ENCODE results near the gene KIAA2012. TPM values are rescaled to one million over a fixed set of nuclear protein-coding genes. Genes with fewer than 3 reads are reported as not detected.

The KIAA2012 gene
- total and polyA plus RNA-seq, 9 donors, result 0.05 to 5.2 (median 0.27) TPM; not detected in 2

DNA sequence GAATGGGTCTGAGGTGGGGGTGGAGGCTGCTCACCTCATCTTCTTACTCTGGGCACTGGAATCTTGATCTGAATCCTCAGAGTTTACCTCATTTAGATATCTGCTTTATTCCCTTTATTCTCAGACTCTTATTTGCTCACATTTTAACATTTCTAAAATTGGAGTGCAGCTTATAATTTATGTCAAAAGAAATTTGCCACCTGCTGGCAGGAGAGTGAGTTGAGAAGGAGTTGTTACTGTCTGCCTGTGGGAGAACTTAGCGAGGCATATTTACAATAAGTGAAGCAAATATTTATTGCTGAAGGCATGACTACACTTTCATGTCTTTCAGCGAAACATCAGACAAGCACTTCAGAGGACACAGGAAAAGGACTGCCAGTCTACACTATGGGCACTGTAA lies 16.4 kb upstream of the KIAA2012 start:
- intact Hi-C loops (cut with DNase I), result loop anchor here in 1 of 4 donors (10.0 kb wide), 1 partner anchor 58 kb away; no protein-coding TSS in a partner anchor
- Histone ChIP-seq H3K4me1 (ENCODE audit: insufficient read depth) (peaks cover 3% of the 10 kb centered on the region), H3K36me3 (no peaks in the 10 kb centered on the region), H3K9me3 (no peaks in the 10 kb centered on the region), H3K27ac (no peak overlapping the region), H3K4me3 (no peak overlapping the region), H3K27me3 (no peaks in the 10 kb centered on the region)
- WGBS, 3 donors, result 18 to 44% (median 32%) methylated on average over 2 of the region's 2 CpGs
- TF ChIP-seq EP300 (IDR thresholded peaks at IDR 0.05) (no peak), POLR2A (IDR thresholded peaks at IDR 0.05) (no peak)
- TF ChIP-seq, protein P1, sequence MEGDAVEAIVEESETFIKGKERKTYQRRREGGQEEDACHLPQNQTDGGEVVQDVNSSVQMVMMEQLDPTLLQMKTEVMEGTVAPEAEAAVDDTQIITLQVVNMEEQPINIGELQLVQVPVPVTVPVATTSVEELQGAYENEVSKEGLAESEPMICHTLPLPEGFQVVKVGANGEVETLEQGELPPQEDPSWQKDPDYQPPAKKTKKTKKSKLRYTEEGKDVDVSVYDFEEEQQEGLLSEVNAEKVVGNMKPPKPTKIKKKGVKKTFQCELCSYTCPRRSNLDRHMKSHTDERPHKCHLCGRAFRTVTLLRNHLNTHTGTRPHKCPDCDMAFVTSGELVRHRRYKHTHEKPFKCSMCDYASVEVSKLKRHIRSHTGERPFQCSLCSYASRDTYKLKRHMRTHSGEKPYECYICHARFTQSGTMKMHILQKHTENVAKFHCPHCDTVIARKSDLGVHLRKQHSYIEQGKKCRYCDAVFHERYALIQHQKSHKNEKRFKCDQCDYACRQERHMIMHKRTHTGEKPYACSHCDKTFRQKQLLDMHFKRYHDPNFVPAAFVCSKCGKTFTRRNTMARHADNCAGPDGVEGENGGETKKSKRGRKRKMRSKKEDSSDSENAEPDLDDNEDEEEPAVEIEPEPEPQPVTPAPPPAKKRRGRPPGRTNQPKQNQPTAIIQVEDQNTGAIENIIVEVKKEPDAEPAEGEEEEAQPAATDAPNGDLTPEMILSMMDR (IDR thresholded peaks at IDR 0.05), result no peak
- DNase-seq, result no peak

DNA sequence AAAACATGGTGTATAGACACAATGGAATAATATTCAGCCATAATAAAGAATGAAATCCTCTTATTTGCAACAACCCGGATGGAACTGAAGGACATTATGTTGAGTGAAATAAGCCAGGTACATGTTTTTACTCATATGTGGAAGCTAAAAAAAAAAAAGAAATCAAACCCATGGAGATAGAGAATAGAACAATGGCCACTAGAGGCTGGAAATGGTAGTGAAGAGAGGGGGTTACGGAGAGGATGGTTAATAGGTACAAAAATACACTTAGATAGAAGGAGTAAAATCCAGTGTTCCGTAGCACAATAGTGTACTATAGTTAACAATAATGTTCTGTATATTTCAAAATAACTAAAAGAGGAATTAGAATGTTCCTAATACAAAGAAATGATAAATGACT lies 12.8 kb upstream of the KIAA2012 start:
- intact Hi-C loops (cut with DNase I), result no loop called here
- Histone ChIP-seq H3K4me1 (ENCODE audit: insufficient read depth) (no peaks in the 10 kb centered on the region), H3K4me3 (no peak overlapping the region), H3K27ac (no peak overlapping the region), H3K27me3 (no peaks in the 10 kb centered on the region), H3K9me3 (no peaks in the 10 kb centered on the region), H3K36me3 (no peaks in the 10 kb centered on the region)
- WGBS, 3 donors, result 86 to 89% (median 88%) methylated on average over 3 of the region's 3 CpGs
- DNase-seq, result no peak
- TF ChIP-seq EP300 (IDR thresholded peaks at IDR 0.05), result no peak
- no peak for TF ChIP-seq POLR2A (IDR thresholded peaks at IDR 0.05)
- TF ChIP-seq, protein P1 (IDR thresholded peaks at IDR 0.05), result no peak

DNA sequence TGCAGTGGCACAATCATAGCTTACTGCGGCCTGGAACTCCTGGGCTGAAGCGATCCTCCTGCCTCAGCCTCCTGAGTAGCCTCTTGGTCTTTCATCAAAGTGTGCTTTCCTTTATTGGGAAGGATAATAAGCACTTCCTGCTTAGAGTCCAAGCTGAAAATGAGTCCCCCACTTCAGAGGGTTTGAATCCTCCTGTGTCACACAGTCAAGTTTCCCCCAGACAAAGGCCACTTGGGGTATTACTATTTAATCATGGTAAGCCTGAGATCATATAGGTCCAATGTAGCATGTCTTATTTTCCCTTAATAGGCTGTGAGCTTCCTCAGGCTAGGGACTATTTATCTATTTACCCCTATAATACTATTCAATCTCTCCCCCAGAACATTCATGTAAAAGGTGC lies 11.4 kb upstream of the KIAA2012 start:
- TF ChIP-seq POLR2A (IDR thresholded peaks at IDR 0.05) (no peak), EP300 (IDR thresholded peaks at IDR 0.05) (no peak)
- TF ChIP-seq, protein P1 (IDR thresholded peaks at IDR 0.05), result no peak
- intact Hi-C loops (cut with DNase I), result no loop called here
- no peak overlapping the region for H3K27ac ChIP-seq
- no peaks in the 10 kb centered on the region for H3K36me3 ChIP-seq
- no peaks in the 10 kb centered on the region for H3K27me3 ChIP-seq
- no peaks in the 10 kb centered on the region for H3K4me1 ChIP-seq (ENCODE audit: insufficient read depth)
- H3K9me3 ChIP-seq, result no peaks in the 10 kb centered on the region
- no peak for DNase-seq
- no peak overlapping the region for H3K4me3 ChIP-seq
- WGBS, 3 donors, result 96 to 98% (median 97%) methylated on average over 2 of the region's 2 CpGs

DNA sequence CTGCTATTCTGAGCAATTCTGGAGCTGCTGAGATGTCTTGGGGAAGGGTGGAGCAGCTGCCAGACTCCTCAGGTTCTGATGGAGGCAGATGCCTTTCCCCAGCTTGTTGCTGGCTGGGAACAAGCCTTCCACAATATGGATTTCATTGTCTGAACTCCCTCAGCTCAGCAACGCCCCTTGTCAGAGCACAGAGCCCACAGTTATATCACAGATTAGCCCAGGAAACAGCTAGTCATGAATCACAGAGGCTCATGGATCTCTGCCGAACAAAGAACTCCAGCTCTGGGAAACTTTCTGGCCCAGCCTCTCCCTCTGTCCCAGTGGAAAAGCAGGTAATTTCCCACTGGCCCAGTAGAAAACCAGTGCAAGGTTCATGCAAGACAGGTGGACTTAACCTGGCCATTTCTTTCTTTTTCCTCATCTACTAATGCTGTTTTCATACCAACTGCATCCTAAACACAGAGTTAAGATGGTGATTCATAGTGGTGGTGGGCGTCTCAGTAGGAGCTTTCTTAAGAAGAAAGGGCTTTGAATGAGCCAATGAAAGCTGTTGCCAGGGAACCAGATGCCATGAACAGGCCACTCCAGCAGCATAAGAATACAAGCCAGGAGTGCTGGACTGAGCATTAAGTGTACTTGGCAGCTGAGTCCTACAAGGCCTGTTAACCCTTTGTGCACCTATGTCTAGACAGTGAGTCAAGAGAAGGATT lies 8.7 kb upstream of the KIAA2012 start:
- Histone ChIP-seq H3K27ac (no peak overlapping the region), H3K27me3 (no peaks in the 10 kb centered on the region), H3K9me3 (no peaks in the 10 kb centered on the region), H3K4me3 (no peak overlapping the region), H3K36me3 (no peaks in the 10 kb centered on the region), H3K4me1 (ENCODE audit: insufficient read depth) (no peaks in the 10 kb centered on the region)
- intact Hi-C loops (cut with DNase I), result no loop called here
- TF ChIP-seq, protein P1 (IDR thresholded peaks at IDR 0.05), result no peak
- TF ChIP-seq POLR2A (IDR thresholded peaks at IDR 0.05) (no peak), EP300 (IDR thresholded peaks at IDR 0.05) (no peak)
- WGBS, 3 donors, result 2 to 5% (median 4%) methylated on average over 3 of the region's 3 CpGs
- DNase-seq, result no peak
